GM21723 (cell line): ENCODE data around the gene HAUS6.
"Not testable (repeated sequence)": the region's sequence is repeated elsewhere in the genome, so short reads cannot be mapped to it uniquely, and the experiment has no call there.

Source experiments
- ATAC-seq: cut with Tn5 transposase; IDR thresholded peaks from one replicate; pipeline ENCODE4 v1.9.1; 2021; ENCODE audit warnings: mild to moderate bottlenecking, moderate library complexity; ENCODE audit not compliant: unreplicated experiment

The HAUS6 gene

DNA sequence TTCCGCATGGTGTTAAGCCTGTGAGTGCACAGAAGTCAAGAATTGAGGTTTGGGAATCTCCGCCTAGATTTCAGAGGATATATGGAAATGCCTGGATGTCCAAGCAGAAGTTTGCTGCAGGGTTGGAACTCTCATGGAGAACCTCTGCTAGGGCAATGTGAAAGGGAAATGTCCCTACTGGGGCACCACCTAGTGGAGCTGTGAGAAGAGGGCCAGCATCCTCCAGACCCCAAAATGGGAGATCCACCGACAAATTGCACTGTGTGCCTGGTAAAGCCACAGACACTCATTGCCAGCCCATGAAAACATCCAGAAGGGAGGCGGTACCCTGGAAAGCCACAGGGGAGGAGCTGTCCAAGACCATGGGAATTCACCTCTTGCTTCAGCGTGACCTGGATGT is 66.1 kb downstream of the HAUS6 start:
- ATAC-seq = no peak

DNA sequence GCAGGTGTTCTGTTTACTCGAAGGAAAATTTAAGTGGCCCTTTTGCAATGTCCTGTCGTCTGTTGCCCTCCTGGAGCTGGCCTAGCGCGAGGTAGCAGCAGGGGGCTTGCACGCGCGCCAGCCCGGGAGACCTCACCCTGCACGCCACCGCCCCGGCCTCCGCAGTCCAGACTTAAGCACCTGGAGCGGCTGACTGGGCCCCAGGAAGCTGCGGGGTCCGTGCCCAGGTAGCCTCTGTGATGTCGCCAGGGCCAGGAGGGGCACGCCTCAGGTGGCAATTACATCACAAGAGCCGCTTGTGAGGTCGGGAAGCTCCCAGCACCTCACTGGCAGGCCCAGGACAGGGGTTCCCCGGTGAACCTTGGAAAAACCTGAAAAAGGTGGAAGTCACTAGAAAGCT is 69.7 kb downstream of the HAUS6 start, which contains the start of gene SAXO1:
Gene SAXO1 (minus strand): TSS at position 195 of the 400 bp plus-strand sequence. CDS start 301 bp downstream, outside the sequence.
- ATAC-seq = no peak

DNA sequence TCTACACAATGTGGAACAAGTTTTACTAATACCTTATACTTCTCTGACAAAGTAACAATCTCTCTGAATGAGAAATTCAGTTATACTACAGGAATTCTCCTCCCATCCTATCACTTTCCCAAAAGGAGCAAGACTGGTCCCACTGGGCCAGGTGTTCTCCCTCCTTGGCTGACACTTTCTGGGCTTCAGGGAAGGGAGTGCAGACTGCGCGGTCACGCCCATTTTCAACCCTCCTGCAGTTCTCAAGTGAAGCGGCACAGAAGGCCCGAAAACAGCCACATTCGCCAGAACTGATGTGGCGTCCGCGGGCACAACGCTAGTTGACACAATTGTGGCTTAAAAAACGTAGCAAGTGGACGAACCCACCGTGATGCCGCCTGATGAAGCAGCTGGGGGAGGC is 70.3 kb downstream of the HAUS6 start:
- ATAC-seq = no peak

DNA sequence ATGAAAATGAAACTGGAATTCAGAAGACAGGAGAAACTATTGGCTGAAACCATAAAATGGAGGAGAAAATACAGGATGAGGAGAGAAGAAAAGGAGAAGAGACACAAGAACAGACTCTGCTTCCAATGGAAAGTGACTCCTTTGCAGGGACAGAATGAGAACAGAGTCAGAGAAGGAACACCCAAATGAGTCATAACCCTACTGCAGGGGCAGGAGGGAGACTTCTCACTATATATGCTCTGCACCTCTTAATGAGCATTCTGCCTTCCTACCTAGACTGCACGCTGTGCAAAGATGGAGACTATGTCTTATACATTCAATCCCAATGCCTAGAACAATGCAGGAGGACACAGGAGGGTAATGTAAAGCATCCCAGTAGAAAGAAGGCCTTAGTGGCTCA is 71.8 kb downstream of the HAUS6 start:
- ATAC-seq = peak; percentile 58

DNA sequence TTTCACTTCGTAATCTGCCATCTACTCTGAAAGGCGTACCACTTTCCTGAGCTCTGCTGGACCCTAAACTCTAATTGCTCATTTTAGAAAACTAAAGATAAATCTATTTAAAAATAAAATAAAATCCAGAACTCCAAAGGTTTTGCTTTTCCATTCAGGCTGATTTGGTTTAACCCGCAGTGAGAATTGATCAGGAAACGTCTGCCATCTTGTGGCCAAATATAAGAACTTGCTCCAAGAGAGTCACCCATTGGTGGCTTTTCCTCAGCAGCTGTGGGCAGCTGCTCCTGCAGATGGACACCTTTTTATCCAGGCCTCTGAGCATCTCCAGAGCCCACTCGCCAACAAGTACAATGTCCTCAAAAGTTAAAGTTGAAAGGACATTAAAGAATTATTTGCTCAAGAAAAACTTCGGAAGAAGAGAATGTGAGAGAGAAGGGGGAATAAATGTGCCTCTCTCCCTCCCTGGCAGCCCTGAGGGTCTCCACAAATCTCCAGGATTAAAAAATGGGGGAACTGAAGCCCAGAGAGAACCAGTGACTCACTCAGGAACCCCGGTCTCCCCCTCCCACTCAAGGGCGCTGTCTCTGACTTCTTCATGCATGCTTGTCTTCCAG is 73.8 kb downstream of the HAUS6 start:
- ATAC-seq = peak; percentile 64

DNA sequence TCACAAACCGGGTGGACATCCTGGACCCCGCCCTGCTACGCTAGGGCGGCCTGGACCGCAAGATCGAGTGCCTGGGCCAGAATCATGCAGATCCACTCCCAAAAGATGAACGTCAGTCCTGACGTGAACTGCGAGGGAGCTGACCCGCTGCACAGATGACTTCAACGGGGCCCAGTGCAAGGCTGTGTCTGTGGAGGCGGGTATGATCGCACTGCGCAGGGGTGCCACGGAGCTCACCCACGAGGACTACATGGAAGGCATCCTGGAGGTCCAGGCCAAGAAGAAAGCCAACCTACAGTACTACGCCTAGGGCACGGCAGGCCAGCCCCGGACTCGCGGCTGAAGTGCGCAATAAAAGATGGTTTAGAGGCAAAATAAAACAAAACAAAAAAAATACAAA is 74.9 kb downstream of the HAUS6 start:
- no peak for ATAC-seq

DNA sequence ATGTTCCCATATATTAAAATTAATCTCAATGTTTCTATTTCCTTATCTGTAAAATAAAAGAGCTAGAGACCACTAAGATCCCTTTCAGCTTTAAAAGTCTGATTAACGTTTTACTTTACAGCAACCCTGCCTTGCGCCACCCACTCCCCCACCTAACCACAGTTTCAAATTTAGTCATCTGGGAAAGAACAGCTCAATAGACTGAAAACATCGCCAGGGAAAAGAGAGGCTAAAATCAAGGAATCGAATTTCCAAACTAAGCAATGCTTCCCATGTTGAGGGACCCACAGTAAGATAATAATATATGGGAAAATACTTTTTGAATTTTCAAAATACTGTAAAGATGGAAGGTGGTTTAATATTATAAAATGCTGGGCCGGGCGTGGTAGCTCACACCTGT is 76.3 kb downstream of the HAUS6 start:
- no peak for ATAC-seq

DNA sequence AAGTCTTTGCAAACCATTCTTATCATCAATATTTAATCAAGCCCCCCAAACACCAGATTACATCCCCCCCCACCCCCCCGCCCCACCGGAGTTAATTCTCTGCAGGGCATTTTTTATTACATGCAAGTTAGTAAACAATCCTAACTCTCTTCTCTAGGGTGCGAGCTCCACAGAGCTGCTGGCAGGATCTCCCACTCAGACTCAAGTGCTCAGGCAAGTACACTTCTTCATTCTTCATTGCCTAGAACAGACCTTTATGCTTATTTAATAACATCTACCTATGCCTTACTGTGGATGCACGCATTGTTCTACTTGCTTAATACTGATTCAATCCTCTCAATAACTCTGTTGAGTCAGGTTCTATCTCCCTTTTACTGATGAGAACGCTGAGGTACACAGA is 79.6 kb downstream of the HAUS6 start:
- ATAC-seq = no peak

DNA sequence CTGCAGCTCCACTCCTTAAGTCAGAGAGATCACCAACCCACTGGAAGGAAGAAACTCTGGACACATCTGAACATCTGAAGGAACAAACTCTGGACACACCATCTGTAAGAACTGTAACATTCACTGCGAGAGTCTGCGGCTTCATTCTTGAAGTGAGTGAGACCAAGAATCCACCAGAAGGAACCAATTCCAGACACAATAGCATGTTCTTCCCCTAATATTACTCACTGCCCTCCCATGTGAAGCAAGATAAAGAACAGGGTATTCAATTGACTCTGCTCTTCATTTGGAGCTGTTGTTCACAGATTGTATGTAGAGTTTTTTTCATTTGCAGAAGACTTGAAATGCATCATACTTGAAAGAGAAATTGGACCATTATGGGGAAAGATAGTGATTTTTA is 80.5 kb downstream of the HAUS6 start:
- ATAC-seq = no peak

DNA sequence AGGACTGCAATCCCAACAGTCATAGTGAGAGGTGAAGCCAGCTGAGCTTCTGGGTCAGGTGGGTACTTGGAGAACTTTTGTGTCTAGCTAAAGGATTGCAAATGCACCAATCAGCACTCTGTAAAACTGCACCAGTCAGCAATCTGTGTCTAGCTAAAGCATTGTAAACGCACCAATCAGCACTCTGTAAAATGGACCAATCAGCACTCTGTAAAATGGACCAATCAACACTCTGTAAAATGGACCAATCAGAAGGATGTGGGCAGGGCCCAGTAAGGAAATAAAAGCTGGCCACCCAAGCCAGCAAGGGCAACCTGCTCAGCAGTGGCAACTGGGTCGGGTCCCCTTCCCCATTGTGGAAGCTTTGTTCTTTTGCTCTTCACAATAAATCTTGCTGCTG is 81.1 kb downstream of the HAUS6 start:
- ATAC-seq = not testable (repeated sequence)

DNA sequence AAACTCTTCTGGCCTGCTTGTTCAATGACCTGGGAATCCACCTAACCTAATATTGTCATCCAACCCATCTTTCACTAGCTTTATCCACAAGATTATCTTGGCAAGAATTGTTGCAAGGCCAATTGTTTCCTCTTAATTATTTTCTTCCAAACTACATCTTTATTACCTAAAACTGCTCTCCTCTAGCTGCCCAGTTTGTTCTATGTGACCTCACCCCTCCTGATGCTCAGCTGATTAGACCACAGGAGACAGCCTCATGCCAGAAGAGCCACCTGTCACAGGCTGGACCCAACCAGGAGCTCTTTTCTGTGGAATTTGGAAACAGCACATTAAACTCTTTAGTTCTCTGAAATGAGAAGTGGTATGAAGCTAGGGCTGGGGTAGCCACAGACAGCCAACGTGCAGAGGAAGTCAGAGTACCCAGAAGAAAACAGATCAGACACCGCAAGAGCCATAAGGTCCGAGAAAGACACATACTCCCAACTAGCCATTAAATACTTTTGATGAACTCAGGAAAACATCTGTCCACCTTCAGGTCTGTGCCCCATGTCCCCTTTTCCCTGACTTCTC is 81.7 kb downstream of the HAUS6 start:
- no peak for ATAC-seq

DNA sequence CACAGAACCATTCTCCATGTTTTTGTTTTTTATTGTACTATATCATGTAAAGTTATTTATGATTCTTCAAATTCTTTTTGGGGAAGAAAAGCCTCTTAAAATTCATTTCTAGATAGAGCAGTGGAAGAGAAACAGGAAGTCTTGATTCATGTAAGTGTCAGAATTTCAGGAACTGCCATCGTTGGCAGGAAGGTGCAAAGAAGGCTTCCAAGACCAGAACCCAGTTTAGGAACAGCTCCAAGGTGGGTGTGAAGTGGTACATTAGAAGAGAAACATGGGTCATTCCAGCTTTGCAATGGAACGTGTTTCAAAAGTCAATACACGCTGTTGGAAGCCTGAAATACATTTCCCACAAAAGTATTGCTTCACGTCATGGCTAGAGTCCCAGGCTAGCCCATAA is 84.5 kb downstream of the HAUS6 start:
- ATAC-seq = no peak

DNA sequence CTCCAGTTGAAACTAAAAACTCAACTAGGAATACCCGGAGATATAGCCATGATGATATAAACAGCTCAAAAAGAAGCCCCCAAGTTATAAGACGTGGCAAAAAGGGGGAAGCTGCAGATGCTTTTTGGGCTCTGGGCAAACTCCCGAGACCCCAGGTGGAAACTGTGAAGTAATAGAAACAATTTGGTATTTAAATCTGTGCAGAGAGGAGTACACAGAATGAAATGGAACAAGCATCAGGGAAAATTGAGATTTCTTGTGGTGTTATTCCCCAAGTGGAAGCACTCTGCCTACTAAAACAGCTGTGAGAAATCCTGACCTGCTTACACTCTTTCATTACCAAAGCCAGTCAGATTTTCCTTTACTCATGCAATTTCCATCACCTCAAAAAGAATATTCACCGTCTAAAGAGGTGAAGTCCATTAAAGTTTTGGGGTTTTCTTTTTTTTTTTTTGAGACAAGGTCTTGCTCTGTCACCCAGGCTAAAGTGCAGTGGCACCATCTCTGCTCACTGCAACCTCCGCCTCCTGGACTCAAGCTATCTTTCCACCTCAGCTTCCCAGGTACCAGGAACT is 93.2 kb downstream of the HAUS6 start:
- ATAC-seq = no peak
